Central memory CD4-positive, alpha-beta T cell (primary cell): ENCODE measurements around the gene RPTOR.

Source experiments
- DNase-seq: peaks from one replicate; pipeline ENCODE4 v3.0.0; 2022

The RPTOR gene

GRCh38 chr17:80836971-80837481 lies 292.4 kb downstream of the RPTOR start:
- no peak for DNase-seq

DNA sequence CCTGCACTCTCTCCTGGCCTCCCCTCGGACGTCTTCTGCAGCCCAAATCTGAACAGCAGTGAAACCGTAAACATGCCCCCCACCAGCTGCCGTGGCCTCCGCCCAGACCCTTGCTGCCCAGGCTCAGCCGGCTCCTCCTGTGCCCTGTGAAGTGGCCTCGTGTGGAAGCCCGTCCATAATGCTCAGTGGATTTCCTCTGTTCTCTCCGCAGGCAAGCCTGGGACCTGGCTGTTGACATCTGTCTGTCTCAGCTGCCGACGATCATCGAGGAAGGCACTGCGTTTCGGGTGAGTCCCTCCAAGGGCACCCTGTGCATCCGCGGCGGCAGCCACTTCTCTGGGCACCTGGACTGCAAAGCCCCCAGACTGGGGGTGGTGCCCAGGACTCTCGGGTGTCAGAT lies 293.1 kb downstream of the RPTOR start:
- DNase-seq, result no peak

GRCh38 chr17:80838311-80839025 lies 293.8 kb downstream of the RPTOR start:
- DNase-seq, result no peak

GRCh38 chr17:80839026-80839345 lies 294.3 kb downstream of the RPTOR start:
- DNase-seq, result no peak

GRCh38 chr17:80839511-80839941 lies 294.9 kb downstream of the RPTOR start:
- no peak for DNase-seq

GRCh38 chr17:80839970-80840369 lies 295.3 kb downstream of the RPTOR start:
- DNase-seq, result no peak

DNA sequence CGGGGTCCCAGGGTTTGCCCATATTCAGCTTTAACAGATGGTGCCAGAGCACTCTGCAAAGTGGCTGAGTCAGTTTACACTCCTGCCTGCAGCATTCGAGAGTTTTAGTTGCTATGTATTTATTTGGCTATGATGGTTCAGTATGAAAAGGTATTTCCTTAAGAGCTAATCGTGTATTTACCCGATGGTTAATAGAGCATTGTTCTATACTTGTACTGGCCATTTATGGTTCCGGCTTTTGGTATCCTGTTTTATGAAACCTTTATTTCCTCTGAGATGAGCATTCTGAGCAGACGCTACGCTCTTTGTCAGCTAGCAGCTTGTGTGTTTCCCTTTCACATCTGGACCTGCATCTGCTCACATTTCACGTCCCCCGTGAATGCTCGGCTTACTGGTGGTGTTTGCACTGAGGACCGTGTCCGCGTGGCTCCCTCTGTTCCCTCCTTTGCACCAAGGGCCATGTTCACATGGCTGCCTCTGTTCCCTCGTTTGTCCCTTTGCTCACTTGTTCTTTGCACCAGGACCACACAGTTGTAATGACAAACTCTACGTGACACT lies 297.9 kb downstream of the RPTOR start:
- no peak for DNase-seq

DNA sequence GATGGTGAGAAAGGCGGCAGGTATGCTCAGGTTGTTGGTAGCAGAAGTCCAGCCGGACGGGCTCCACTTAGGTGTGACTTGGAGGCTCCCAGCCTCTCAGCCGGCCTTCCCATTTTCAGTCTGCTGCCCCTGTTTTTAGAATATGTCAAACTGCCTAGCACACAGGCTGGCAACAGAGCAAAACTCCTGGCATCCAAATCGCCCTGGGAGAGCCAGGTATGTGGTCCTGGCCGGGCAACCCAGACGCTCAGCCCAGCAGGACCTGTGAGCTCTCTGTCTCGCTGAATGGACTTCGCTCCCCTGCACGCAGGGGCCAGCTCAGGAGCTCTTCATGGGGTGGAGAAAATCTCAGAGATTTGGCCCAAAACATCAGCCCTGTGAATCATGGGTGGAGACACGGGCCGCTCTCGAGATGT lies 299.1 kb downstream of the RPTOR start:
- DNase-seq, result no peak

- DNase-seq, result no peak
Observed at GRCh38 chr17:80844418-80844990, 299.9 kb downstream of the RPTOR start.

GRCh38 chr17:80845069-80845862 lies 300.6 kb downstream of the RPTOR start:
- DNase-seq, result no peak

DNA sequence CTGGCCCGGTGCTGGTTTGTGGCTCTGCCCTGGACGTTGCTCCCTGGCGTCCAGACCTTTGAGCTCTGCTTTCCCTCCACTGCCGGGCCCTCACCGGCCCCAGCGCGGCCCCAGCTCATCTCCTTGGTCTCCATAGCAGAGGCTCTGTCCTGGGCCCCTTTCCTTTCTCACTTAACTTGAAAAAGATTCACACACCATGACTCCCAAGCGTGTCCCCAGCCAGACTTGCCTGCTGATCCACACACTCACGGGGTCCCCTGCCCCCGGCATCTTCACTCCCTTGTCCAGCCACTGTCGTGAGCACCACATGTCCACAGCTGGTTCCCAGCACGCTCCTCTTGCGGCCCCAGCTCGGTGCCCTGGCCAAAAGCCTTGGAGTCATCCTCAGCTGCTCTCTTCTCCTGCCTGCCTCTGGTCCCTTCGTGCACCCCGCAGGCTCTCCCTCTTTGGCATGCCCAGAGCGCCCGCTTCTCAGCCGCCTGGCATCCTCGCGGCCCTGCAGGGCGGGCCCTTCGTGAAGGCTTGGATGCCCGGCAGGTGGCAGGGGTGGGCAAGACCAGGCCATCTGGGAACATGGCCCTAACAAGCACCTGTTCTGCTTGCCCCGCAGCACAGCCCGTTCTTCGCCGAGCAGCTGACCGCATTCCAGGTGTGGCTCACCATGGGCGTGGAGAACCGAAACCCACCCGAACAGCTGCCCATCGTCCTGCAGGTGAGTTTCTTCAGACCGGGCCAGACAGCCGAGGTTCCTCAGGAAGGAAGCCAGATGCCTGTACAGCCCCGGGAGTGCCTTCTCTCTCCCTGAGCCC lies 301.4 kb downstream of the RPTOR start:
- DNase-seq, result no peak

DNA sequence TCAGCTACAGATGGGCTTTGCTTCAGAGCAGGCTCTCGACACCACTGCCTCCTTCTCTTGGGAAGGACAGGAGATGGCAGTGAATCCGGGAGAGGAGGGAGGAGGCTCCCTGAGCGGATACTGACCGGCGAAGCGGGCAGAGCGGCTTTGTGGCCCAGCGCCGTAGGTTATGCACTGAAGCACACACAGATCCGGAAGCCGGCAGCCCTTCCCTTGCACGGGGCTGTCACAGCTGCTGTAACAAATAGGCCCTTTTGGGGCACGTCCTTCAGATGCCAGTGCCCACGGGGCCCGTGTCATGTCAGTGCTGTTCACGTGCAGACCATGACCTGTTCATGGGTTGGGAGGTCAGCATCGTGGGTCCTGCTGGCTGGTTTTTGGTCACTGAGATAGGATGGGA lies 302.3 kb downstream of the RPTOR start:
- no peak for DNase-seq

DNA sequence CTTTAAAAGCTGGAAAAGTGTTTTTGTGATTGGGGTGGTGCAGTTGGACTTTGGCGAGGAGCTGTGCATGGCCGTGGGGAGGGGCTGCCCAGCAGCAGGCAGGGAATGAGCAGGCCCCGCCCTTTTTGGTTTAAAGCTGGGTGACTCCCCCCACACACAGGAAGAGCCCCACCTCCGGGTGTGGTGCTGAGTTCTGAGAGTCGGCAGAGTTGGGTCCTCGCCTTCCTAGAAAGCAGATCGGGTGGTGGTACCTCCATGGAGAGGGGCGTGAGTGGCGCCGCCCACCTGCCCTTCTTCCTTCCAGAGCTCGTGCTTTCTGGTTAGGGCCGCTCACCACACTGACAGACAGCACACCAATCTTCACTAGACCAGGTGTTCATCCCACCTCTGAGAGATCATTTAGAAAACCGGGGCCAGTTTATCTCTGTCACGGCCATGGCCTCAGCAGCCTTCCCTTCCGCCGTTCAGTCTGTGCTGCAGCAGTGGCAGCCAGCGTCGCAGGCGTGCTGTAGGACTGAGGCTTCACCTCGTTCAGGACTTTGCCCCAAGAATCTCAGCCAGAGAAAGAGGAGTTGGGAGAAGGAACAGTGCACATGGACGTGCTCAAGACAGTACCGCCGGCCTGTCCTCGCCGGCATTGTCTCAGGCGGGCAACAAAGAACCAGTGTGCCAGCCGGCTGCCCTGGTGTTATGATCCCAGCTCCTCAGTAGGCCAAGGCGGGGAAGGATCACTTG lies 303.0 kb downstream of the RPTOR start:
- peak; percentile 47 for DNase-seq

DNA sequence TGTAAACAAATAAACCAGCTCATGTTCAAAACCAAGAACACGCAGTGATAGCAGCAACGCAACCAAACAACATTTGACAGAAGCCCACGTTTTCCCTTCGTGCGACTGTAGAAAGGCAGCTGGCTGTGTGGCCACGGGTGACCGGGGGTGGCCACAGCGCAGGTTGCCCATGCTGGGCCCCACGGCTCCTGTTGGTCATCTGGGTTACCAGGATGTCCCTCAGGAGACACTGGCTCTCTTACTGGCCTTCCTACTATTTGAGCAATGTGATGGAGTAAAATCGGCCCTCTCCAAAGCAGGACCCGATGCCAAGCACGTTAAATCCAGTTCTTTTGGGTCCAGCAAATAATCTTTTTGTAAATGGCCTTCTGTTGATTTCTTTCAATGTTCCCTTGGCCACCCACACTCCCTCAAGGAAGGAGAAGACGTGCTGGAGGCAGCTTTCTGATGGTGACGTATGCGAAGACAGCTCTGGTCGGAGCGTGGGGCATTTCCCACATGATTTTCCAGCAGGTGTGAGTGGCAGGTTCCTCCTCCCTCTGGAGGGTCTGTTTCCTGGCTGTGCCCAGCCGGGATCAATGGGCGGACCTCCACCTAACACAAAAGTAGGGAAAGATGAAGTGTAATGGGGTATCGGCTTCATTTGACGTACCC lies 303.9 kb downstream of the RPTOR start:
- DNase-seq, result no peak

DNA sequence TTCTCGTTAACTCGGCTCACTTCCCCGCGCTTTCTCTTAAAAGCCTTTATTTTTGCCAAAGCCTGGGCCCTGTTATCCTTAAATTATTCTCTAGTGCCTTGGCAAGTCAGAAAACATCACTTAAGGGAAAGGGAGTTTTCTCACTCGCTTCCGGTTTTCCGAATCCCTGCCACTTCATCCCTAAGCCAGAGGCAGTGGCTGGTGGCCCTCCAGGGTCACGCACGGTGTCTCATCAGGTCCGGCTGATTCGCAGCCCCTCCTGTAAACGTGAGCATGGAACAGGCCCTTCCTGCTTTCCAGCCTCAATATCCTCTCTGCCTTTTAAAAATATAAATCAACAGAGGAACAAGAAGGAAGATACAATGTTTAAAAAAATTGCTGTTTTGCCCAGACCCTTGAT lies 304.5 kb downstream of the RPTOR start:
- DNase-seq, result no peak

DNA sequence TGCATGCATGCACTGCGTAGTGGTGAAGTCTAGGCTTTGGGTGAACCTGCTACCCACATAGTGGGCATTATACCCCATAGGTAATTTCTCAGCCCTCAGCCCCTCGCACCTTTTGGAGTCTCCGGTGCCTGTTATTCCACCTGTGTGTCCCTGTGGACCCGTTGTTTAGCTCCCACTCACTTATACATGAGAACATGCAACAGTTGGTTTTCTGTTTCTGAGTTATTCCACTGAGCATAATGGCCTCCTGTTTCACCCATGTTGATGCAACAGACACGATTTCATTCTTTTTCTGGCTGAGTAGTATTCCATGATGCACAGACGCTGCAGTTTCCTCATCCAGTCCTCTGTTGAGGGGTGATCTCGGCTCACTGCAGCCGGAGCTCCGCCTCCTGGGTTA lies 305.5 kb downstream of the RPTOR start:
- DNase-seq, result no peak

DNA sequence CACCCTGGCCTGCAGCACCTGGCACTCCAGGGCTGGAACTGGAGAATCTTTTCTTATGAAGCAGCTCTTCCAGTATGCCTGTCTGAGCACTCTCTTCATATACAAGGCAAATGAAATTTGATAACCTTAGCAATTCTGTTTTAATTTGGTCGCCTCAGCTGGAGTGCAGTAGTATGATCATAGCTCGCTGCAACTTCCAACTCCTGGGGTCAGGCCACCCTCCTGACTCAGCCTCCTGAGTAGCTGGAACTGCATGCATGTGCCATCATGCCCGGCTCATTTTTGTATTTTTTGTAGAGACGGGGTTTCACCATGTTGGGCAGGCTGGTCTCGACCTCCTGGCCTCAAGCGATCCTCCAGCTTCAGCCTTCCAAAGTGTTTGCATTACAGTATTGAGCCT lies 306.2 kb downstream of the RPTOR start:
- no peak for DNase-seq

GRCh38 chr17:80851277-80851925 lies 306.8 kb downstream of the RPTOR start:
- no peak for DNase-seq

GRCh38 chr17:80852476-80853015 lies 307.9 kb downstream of the RPTOR start:
- DNase-seq, result no peak

DNA sequence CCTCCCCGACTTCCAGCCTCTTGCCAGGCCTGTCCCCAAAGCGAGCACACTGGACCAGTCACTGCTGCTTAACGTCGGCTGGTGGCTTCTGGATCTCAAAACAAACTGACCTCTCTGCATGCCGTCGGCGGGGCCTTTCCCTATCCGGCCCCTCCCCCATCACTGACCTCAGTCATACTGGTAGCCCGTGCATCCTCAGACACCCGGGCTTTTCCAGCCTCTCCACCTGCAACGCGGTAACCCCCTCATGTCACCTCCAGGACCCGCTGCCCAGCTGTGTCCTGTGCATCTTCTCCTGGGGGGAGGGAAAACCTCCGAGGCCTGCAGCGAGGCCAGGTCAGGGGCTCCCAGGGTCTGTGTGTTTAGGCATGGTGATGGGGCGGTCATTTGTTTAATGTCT lies 308.4 kb downstream of the RPTOR start:
- DNase-seq, result no peak

DNA sequence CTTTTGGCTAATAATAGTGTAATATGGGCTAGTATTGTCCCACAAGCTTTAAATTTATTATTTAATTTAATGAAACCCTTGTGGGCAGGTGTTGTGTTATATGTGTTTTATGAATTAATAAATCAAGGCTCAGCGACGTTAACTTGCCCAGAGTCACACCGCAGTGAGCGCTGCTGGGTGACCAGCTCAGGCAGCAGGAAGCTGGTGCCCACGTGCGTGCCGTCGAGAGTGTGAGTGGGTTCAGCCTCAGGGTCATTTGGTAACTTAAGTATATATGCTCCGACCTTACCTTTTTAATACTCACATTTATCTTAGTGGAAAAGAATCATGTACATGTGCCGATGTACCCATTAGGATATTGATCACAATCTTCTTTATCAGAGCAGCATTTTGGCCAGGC lies 309.6 kb downstream of the RPTOR start:
- DNase-seq, result no peak
